ENCODE measurements around the gene MTERF4. TPM values are rescaled to one million over a fixed set of nuclear protein-coding genes. Genes with fewer than 3 reads are reported as not detected.

Gene MTERF4
- total RNA-seq, 1 donor from 2014 or later, result 34.6 TPM

GRCh38 chr2:241064008-241064801 is 37.9 kb downstream of the MTERF4 start:
- no peak for TF ChIP-seq CTCF (IDR thresholded peaks at IDR 0.05)
- DNase-seq, result peak; percentile 87
- peak; percentile 86 for ATAC-seq
- no peaks in the 10 kb centered on the region for H3K27me3 ChIP-seq
- intact Hi-C loops (cut with DNase I), result no loop called here
- H3K27ac ChIP-seq, result no peak overlapping the region
- peaks cover 17% of the 10 kb centered on the region for H3K36me3 ChIP-seq
- H3K9me3 ChIP-seq, result no peaks in the 10 kb centered on the region
- no peak overlapping the region for H3K4me3 ChIP-seq
- peaks cover 8% of the 10 kb centered on the region for H3K4me1 ChIP-seq

- peak; percentile 36 for ATAC-seq
- intact Hi-C loops (cut with DNase I), result no loop called here
- DNase-seq, result peak; percentile 67
- no peak overlapping the region for H3K27ac ChIP-seq
- no peak for TF ChIP-seq CTCF (IDR thresholded peaks at IDR 0.05)
- no peak overlapping the region for H3K4me3 ChIP-seq
- H3K36me3 ChIP-seq, result peaks cover 11% of the 10 kb centered on the region
- no peaks in the 10 kb centered on the region for H3K9me3 ChIP-seq
- H3K27me3 ChIP-seq, result no peaks in the 10 kb centered on the region
- H3K4me1 ChIP-seq, result peaks cover 8% of the 10 kb centered on the region
Observed at GRCh38 chr2:241063587-241063986, 38.5 kb downstream of the MTERF4 start.

- Histone ChIP-seq H3K4me3 (no peak overlapping the region), H3K27ac (no peak overlapping the region), H3K9me3 (no peaks in the 10 kb centered on the region), H3K27me3 (no peaks in the 10 kb centered on the region), H3K36me3 (peaks cover 9% of the 10 kb centered on the region), H3K4me1 (peaks cover 8% of the 10 kb centered on the region)
- DNase-seq (peak; percentile 78), ATAC-seq (peak; percentile 58)
- intact Hi-C loops (cut with DNase I), result no loop called here
- TF ChIP-seq CTCF (IDR thresholded peaks at IDR 0.05), result no peak
Observed at GRCh38 chr2:241063093-241063551, 39.0 kb downstream of the MTERF4 start.

- Histone ChIP-seq H3K9me3 (no peaks in the 10 kb centered on the region), H3K27ac (no peak overlapping the region), H3K27me3 (no peaks in the 10 kb centered on the region), H3K4me1 (peaks cover 8% of the 10 kb centered on the region), H3K36me3 (peaks cover 4% of the 10 kb centered on the region), H3K4me3 (no peak overlapping the region)
- intact Hi-C loops (cut with DNase I), result no loop called here
- TF ChIP-seq CTCF (IDR thresholded peaks at IDR 0.05), result no peak
- ATAC-seq (no peak), DNase-seq (peak; percentile 63)
Observed at GRCh38 chr2:241062389-241063092, 39.5 kb downstream of the MTERF4 start.

GRCh38 chr2:241061275-241061674 is 40.8 kb downstream of the MTERF4 start:
- Histone ChIP-seq H3K36me3 (no peaks in the 10 kb centered on the region), H3K9me3 (no peaks in the 10 kb centered on the region), H3K27ac (no peak overlapping the region), H3K4me3 (no peak overlapping the region), H3K4me1 (peaks cover 8% of the 10 kb centered on the region), H3K27me3 (no peaks in the 10 kb centered on the region)
- DNase-seq (no peak), ATAC-seq (peak; percentile 6)
- intact Hi-C loops (cut with DNase I), result no loop called here
- no peak for TF ChIP-seq CTCF (IDR thresholded peaks at IDR 0.05)

Data from upper lobe of right lung (tissue), 1 donor.